Measurements from ENCODE around the gene MROH2B.

DNA sequence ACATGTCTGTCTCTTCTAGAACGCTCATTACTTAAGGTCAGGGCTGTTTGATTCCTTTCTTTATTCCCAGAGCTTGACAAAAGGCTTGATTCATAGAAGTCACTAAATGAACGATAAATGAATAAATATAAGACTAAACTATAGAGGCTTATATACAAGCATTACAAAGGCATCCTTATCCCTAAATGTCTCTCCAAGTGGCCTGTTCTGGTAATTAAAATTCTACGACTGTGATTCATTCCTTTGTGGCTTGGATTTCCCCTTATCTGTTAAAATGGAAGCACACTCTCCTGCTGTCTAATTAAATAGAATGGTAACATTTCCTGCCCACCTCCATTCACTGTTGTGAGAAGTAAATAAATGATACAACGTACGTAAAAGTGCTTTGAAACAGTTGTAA, 112.3 kb downstream of the MROH2B start:
- TF ChIP-seq, protein P1, sequence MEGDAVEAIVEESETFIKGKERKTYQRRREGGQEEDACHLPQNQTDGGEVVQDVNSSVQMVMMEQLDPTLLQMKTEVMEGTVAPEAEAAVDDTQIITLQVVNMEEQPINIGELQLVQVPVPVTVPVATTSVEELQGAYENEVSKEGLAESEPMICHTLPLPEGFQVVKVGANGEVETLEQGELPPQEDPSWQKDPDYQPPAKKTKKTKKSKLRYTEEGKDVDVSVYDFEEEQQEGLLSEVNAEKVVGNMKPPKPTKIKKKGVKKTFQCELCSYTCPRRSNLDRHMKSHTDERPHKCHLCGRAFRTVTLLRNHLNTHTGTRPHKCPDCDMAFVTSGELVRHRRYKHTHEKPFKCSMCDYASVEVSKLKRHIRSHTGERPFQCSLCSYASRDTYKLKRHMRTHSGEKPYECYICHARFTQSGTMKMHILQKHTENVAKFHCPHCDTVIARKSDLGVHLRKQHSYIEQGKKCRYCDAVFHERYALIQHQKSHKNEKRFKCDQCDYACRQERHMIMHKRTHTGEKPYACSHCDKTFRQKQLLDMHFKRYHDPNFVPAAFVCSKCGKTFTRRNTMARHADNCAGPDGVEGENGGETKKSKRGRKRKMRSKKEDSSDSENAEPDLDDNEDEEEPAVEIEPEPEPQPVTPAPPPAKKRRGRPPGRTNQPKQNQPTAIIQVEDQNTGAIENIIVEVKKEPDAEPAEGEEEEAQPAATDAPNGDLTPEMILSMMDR (IDR thresholded peaks at IDR 0.05 in 8 of 11, conservative IDR thresholded peaks at IDR 0.05 in 3 of 11): no peak
- no peak for TF ChIP-seq POLR2A (IDR thresholded peaks at IDR 0.05)

Measured in spleen (tissue), 7 donors.